K562 (cell line): ENCODE data around the gene SEPTIN8. TPM values are rescaled to one million over a fixed set of nuclear protein-coding genes. Genes with fewer than 3 reads are reported as not detected.

Experiments
- CTCFL ChIP-seq: IDR thresholded peaks from 2 replicates; pipeline ENCODE4 v1.6.1; 2011; ENCODE audit warnings: borderline replicate concordance, low read depth, mild to moderate bottlenecking, moderate library complexity, low read length; ENCODE audit not compliant: insufficient read depth, poor library complexity, severe bottlenecking
- FIP1L1 ChIP-seq: fragments of 200-400 bp; formaldehyde crosslinking; IDR thresholded peaks from 2 replicates; pipeline ENCODE4 v1.6.1; 2018; ENCODE audit warnings: mild to moderate bottlenecking, low read depth, low read length; ENCODE audit not compliant: poor library complexity, severe bottlenecking
- MEF2D ChIP-seq: conservative IDR thresholded peaks from 2 replicates; pipeline ENCODE4 v1.6.1; 2016; ENCODE audit warnings: low read depth, missing genetic modification characterization, missing compliant biosample characterization
- MLX ChIP-seq, 2 experiments: fragments of 450-650 bp in 1 of 2; sonication (generic) in 1 of 2; formaldehyde crosslinking; conservative IDR thresholded peaks; 2 replicates each; pipeline versions ENCODE4 v1.4.0 to v1.8.1; 2020 to 2022; ENCODE audit warnings: mild to moderate bottlenecking in 1 of 2, missing genetic modification reagents in 1 of 2
- MYNN ChIP-seq, 2 experiments: sonication (generic); formaldehyde crosslinking in 1 of 2; IDR thresholded peaks; 2 replicates each; pipeline versions ENCODE4 v1.5.0 to v1.6.1; 2016 to 2020; ENCODE audit warnings: antibody characterized with exemption in 1 of 2, missing genetic modification reagents in 1 of 2
- PHB2 ChIP-seq: fragments of 450-650 bp; IDR thresholded peaks from 2 replicates; pipeline ENCODE4 v1.6.1; 2017; ENCODE audit warnings: low read depth
- POLR3G ChIP-seq: IDR thresholded peaks from 2 replicates; pipeline ENCODE4 v1.6.1; 2011; ENCODE audit not compliant: insufficient read length, insufficient replicate concordance; ENCODE audit errors: extremely low read depth
- RBM14 ChIP-seq: fragments of 200-400 bp; formaldehyde crosslinking; IDR thresholded peaks from 2 replicates; pipeline ENCODE4 v1.6.1; 2018; ENCODE audit warnings: low read depth, mild to moderate bottlenecking, low read length, moderate library complexity, borderline replicate concordance; ENCODE audit not compliant: insufficient read depth
- TGIF2 ChIP-seq: sonication (generic); formaldehyde crosslinking; IDR thresholded peaks from 2 replicates; pipeline ENCODE4 v1.8.1; 2022; ENCODE audit warnings: mild to moderate bottlenecking, missing genetic modification reagents, moderate library complexity
- ZNF740 ChIP-seq, 3 experiments: fragments of 200-800 bp in 1 of 3; sonication (Bioruptor generic) in 1 of 3; sonication (generic) in 1 of 3; formaldehyde crosslinking in 1 of 3; IDR thresholded peaks; 2 replicates each; pipeline versions ENCODE4 v1.6.1 to v1.8.0; 2016 to 2022; ENCODE audit warnings: mild to moderate bottlenecking in 2 of 3, missing compliant biosample characterization in 2 of 3, missing genetic modification characterization in 2 of 3, missing genetic modification reagents in 1 of 3
- polyA plus RNA-seq, 8 experiments: library from polyadenylated mRNA; depleted of rRNA in 4 of 8; stranded (reverse) in 5 of 8; unstranded in 3 of 8; fragments of >200 nt; fragmentation: Nextera tagmentation in 2 of 8; fragmentation: Illumina TruSeq in 1 of 8; extraction: Ambion mirVana in 2 of 8; extraction: Trizol in 1 of 8; gene quantifications; 2 replicates each; pipeline versions ENCODE4 v1.2.1 to v1.2.3, GENCODE V29; 2011 to 2014; ENCODE audit warnings: inconsistent platforms in 1 of 8, missing spikeins in 1 of 8
- total RNA-seq, 7 experiments: library from RNA; depleted of rRNA in 6 of 7; stranded (reverse); fragments of >200 nt in 6 of 7; fragmentation: Illumina TruSeq in 2 of 7; extraction: Trizol in 2 of 7; gene quantifications; 2 replicates each; pipeline versions ENCODE4 v1.2.1 to v1.2.3, GENCODE V29; 2011 to 2021; ENCODE audit warnings: low replicate concordance in 1 of 7

Gene SEPTIN8
- total and polyA plus RNA-seq, 9 of the 15 experiments (the other 6 are each of a cell fraction or from before 2014, with no cell fraction given), result 19.3 to 142 (median 101) TPM

GRCh38 chr5:132802044-132802684, 25.1 kb upstream of the SEPTIN8 start (continued):
- TF ChIP-seq MLX (CRISPR knock-in tag; conservative IDR thresholded peaks at IDR 0.05) (no peak), CTCFL (no peak), PHB2 (no peak), POLR3G (no peak), MYNN (IDR thresholded peaks at IDR 0.05) (no peak), MYNN (CRISPR knock-in tag; IDR thresholded peaks at IDR 0.05) (no peak), FIP1L1 (no peak), TGIF2 (no peak), ZNF740 (CRISPR knock-in tag; IDR thresholded peaks at IDR 0.05) (no peak), ZNF740 (tag; IDR thresholded peaks at IDR 0.05) (no peak), RBM14 (no peak), MEF2D (tag) (no peak)
- TF ChIP-seq, all 486 proteins: peak for 6
